Transverse colon (tissue), 4 donors: ENCODE results near the gene UBAC2. TPM values are rescaled to one million over a fixed set of nuclear protein-coding genes. Genes with fewer than 3 reads are reported as not detected.

Source experiments
- DNase-seq: peaks from one replicate; pipeline ENCODE4 v3.0.0-alpha.2; 2019
- H3K27ac ChIP-seq, 4 donors: fragments of 200-600 bp; sonication (generic); 2 replicates each; pipeline ENCODE4 v1.5.1; 2016 to 2018; ENCODE audit warnings: inconsistent platforms in 4 of 4
- H3K27me3 ChIP-seq: fragments of 200-600 bp; sonication (generic); 2 replicates; pipeline ENCODE4 v1.5.1; 2017; ENCODE audit warnings: inconsistent platforms
- H3K36me3 ChIP-seq, 4 donors: fragments of 200-600 bp; sonication (generic); 2 replicates each; pipeline ENCODE4 v1.5.1; 2017 to 2019; ENCODE audit warnings: inconsistent platforms in 4 of 4
- H3K4me1 ChIP-seq, 4 donors: fragments of 200-600 bp; sonication (generic); 2 replicates each; pipeline ENCODE4 v1.5.1; 2017 to 2020; ENCODE audit warnings: inconsistent platforms in 4 of 4
- H3K4me3 ChIP-seq, 4 donors: fragments of 200-600 bp; sonication (generic); 1 replicate in 1 of 4; 2 replicates in 3 of 4; pipeline versions ENCODE4 v1.5.1 to v1.6.1; 2017 to 2019; ENCODE audit warnings: inconsistent platforms in 4 of 4
- H3K9me3 ChIP-seq, 2 donors: fragments of 200-600 bp; sonication (generic); 2 replicates each; pipeline ENCODE4 v1.5.1; 2017 to 2019; ENCODE audit warnings: inconsistent platforms in 2 of 2
- CTCF ChIP-seq, 5 experiments: fragments of 200-600 bp in 3 of 5; fragments of 450-650 bp in 2 of 5; sonication (generic) in 3 of 5; IDR thresholded peaks; 1 replicate in 2 of 5; 2 replicates in 3 of 5; pipeline ENCODE4 v1.5.1; 2016 to 2017; ENCODE audit warnings: antibody characterized with exemption in 5 of 5, inconsistent platforms in 3 of 5, mild to moderate bottlenecking in 2 of 5, moderate library complexity in 1 of 5
- EP300 ChIP-seq: sonication (generic); formaldehyde crosslinking; IDR thresholded peaks from one replicate; pipeline ENCODE4 v1.6.1; 2017; ENCODE audit warnings: antibody characterized with exemption, low read depth
- POLR2A ChIP-seq: fragments of 450-650 bp; IDR thresholded peaks from one replicate; pipeline ENCODE4 v1.6.1; 2016; ENCODE audit warnings: antibody characterized with exemption, mild to moderate bottlenecking, moderate library complexity
- POLR2AphosphoS5 ChIP-seq, 3 donors: sonication (generic); formaldehyde crosslinking; IDR thresholded peaks; one replicate each; pipeline ENCODE4 v1.6.1; 2016; ENCODE audit warnings: antibody characterized with exemption in 3 of 3
- WGBS, 2 donors: methylation state at CpG; one replicate each; pipeline ENCODE4 v1.1.5; 2018; ENCODE audit warnings: low coverage in 1 of 2; 5-methylcytosine and 5-hydroxymethylcytosine counted together
- in situ Hi-C, 4 donors: fragments of 200-750 bp; cut with MboI; loops; one replicate each; pipeline versions ENCODE4 v1.15.0 to v1.15.1; 2017; ENCODE audit warnings: low sequenced_read_pairs in 3 of 4, low pct_ligation_motif_present in 1 of 4, low pct_unique_long_range_greater_than_20kb in 1 of 4
- intact Hi-C: fragments of 100-400 bp; cut with DNase I; formaldehyde crosslinking; loops from one replicate; pipeline ENCODE4 v1.15.1; 2023; ENCODE audit warnings: low total_unique reads
- total RNA-seq, 4 donors: library from RNA; depleted of rRNA; stranded (reverse); fragments of >200 nt; gene quantifications; one replicate each; pipeline ENCODE4 v1.1.0, GENCODE V29; 2016

Gene UBAC2
- total RNA-seq, 4 donors from 2014 or later, result 34.4 to 77.3 (median 66.5) TPM

- Histone ChIP-seq H3K4me1 (peaks cover 0 to under 1% (median 0%) of the 10 kb centered on the region in 4 donors), H3K27ac (no peak overlapping the region), H3K27me3 (no peaks in the 10 kb centered on the region), H3K36me3 (no peaks in the 10 kb centered on the region), H3K9me3 (peaks cover 7 to 11% of the 10 kb centered on the region in 2 donors), H3K4me3 (no peak overlapping the region)
- 80 to 86% methylated on average over 8 of the region's 8 CpGs for WGBS, 2 donors
- in situ Hi-C loops (loop anchor here in 2 of 4 donors (25.0 kb wide), 1 partner anchor 252 kb away; no protein-coding TSS in a partner anchor), intact Hi-C loops (no loop called here)
- TF ChIP-seq EP300 (no peak), POLR2A (no peak), POLR2AphosphoS5 (IDR thresholded peaks at IDR 0.05) (no peak), CTCF (IDR thresholded peaks at IDR 0.05) (no peak)
- DNase-seq, result no peak
Measured at GRCh38 chr13:99185606-99186005, 15.0 kb upstream of the UBAC2 start.

GRCh38 chr13:99190147-99190985, 10.3 kb upstream of the UBAC2 start:
- Histone ChIP-seq H3K36me3 (no peaks in the 10 kb centered on the region), H3K4me3 (no peak overlapping the region), H3K9me3 (no peaks in the 10 kb centered on the region), H3K4me1 (peaks cover 7 to 30% (median 15%) of the 10 kb centered on the region in 4 donors), H3K27ac (peak overlapping the region in 3 of 4 donors; percentile 69 to 82 (median 73)), H3K27me3 (no peaks in the 10 kb centered on the region)
- intact Hi-C loops, result no loop called here
- DNase-seq, result no peak
- WGBS, 2 donors, result 92 to 94% methylated on average over 4 to 12 of the region's 12 CpGs
- in situ Hi-C loops, result loop anchor here in 2 of 4 donors (25.0 kb wide), 1 partner anchor 247 kb away; no protein-coding TSS in a partner anchor
- TF ChIP-seq POLR2AphosphoS5 (IDR thresholded peaks at IDR 0.05), result no peak
- no peak for TF ChIP-seq CTCF (IDR thresholded peaks at IDR 0.05)
- no peak for TF ChIP-seq POLR2A
- TF ChIP-seq EP300, result no peak

DNA sequence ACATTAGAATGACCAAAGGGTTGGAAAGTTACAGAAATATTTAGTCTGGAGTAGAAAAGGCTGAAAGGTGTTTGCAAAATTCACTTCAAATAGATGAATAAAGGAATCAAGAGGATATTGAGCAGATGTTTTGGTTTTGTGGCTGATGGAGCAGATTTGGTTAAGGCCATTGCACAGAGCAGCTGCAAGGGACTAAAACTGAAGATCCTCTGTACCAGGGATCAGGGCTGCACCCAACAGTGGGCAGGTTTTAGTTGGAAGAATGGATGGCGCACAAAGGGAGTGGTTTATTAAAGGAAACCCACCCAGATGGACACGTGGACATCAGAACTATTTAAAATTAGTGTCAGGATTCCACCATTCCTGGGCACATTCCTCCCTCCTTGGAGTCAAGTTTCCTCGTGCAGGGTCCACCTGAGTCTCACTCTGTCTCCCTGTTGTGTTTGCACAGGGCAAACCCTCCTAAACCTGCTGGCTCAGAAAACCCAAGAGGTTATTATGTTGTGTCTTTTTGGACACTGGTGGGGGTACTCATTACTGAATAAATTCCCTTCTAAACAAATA, 9.2 kb upstream of the UBAC2 start:
- TF ChIP-seq EP300, result no peak
- TF ChIP-seq POLR2AphosphoS5 (IDR thresholded peaks at IDR 0.05), result no peak
- TF ChIP-seq POLR2A, result no peak
- no peak for TF ChIP-seq CTCF (IDR thresholded peaks at IDR 0.05)
- Histone ChIP-seq H3K4me1 (peaks cover 7 to 36% (median 17%) of the 10 kb centered on the region in 4 donors), H3K4me3 (no peak overlapping the region), H3K27me3 (no peaks in the 10 kb centered on the region), H3K9me3 (no peaks in the 10 kb centered on the region), H3K27ac (peak overlapping the region; percentile 69 to 82 (median 76)), H3K36me3 (no peaks in the 10 kb centered on the region)
- intact Hi-C loops, result no loop called here
- WGBS, 2 donors, result 44% methylated on average over 3 of the region's 3 CpGs; no CpG with 5 or more reads in 1 of the 2 donors
- DNase-seq, result no peak
- in situ Hi-C loops, result loop anchor here in 2 of 4 donors (25.0 kb wide), 1 partner anchor 246 kb away; no protein-coding TSS in a partner anchor

DNA sequence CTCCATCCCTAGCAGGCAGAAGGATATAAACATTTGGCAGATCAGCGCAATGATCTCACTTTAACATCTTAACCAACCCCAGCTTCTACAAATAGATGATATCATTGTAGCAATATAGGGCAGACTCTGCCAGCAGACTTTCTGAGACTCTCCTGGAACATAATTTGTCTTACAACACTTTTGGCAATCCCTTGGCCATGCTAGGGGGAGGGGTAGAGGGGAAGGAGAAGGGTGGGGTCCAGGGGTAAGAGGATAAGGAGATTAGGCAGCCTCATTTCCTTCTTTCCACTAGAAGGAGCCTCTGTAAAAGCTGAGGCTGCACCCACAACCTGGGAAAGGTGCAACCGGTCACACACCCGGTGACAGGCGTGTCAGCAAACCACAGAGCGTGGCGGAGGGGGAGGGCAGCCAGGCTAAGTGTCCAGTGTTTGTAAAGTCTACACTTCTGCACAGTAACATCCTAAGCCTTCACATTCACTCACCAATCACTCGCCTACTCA, 8.7 kb upstream of the UBAC2 start:
- Histone ChIP-seq H3K9me3 (no peaks in the 10 kb centered on the region), H3K27me3 (no peaks in the 10 kb centered on the region), H3K36me3 (no peaks in the 10 kb centered on the region), H3K4me3 (no peak overlapping the region), H3K27ac (peak overlapping the region; percentile 69 to 82 (median 76)), H3K4me1 (peaks cover 7 to 42% (median 20%) of the 10 kb centered on the region in 4 donors)
- DNase-seq, result peak; percentile 77
- intact Hi-C loops, result no loop called here
- TF ChIP-seq CTCF (IDR thresholded peaks at IDR 0.05), result no peak
- peak; percentile 16 for TF ChIP-seq POLR2A
- TF ChIP-seq POLR2AphosphoS5 (IDR thresholded peaks at IDR 0.05), result peak in 1 of 3 donors; percentile 5
- TF ChIP-seq EP300, result no peak
- 51% methylated on average over 7 of the region's 7 CpGs; no CpG with 5 or more reads in 1 of the 2 donors for WGBS, 2 donors
- in situ Hi-C loops, result loop anchor here in 2 of 4 donors (25.0 kb wide), 1 partner anchor 245 kb away; no protein-coding TSS in a partner anchor
